HG03378 (cell line): Measurements from ENCODE around the gene IL6.
A peak's percentile ranks its signal among the peaks of the same experiment; 100 is the strongest.
"Not testable (repeated sequence)": the region's sequence is repeated elsewhere in the genome, so short reads cannot be mapped to it uniquely, and the experiment has no call there.

Experiments used
- ATAC-seq: cut with Tn5 transposase; IDR thresholded peaks from one replicate; pipeline ENCODE4 v1.9.1; 2021; ENCODE audit warnings: mild to moderate bottlenecking, moderate library complexity; ENCODE audit not compliant: unreplicated experiment

Gene IL6

DNA sequence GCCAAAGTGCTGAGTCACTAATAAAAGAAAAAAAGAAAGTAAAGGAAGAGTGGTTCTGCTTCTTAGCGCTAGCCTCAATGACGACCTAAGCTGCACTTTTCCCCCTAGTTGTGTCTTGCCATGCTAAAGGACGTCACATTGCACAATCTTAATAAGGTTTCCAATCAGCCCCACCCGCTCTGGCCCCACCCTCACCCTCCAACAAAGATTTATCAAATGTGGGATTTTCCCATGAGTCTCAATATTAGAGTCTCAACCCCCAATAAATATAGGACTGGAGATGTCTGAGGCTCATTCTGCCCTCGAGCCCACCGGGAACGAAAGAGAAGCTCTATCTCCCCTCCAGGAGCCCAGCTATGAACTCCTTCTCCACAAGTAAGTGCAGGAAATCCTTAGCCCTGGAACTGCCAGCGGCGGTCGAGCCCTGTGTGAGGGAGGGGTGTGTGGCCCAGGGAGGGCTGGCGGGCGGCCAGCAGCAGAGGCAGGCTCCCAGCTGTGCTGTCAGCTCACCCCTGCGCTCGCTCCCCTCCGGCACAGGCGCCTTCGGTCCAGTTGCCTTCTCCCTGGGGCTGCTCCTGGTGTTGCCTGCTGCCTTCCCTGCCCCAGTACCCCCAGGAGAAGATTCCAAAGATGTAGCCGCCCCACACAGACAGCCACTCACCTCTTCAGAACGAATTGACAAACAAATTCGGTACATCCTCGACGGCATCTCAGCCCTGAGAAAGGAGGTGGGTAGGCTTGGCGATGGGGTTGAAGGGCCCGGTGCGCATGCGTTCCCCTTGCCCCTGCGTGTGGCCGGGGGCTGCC is at the start of gene IL6:
Gene IL6, plus strand, starts transcription at position 294 of the 807 bp plus-strand sequence. Its CDS starts 63 bp downstream, at position 357.
- no peak for ATAC-seq

DNA sequence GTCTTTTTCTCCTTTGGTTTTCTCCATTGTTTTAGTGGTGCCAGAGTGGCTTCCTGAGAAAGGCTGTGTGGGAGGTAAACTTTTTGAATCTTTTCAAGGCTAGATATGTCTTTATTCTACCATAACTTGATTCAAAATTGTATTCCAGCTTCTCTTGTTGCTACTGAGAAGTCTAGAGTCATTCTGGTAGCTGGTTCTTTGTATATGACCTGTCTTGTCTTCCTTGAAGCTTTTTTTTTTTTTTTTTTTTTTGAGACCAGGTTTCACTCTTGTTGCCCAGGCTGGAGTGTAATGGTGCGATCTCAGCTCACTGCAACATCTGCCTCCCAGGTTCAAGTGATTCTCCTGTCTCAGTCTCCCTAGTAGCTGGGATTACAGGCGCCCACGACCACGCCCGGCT is 49.7 kb upstream of the IL6 start:
- ATAC-seq: not testable (repeated sequence)

DNA sequence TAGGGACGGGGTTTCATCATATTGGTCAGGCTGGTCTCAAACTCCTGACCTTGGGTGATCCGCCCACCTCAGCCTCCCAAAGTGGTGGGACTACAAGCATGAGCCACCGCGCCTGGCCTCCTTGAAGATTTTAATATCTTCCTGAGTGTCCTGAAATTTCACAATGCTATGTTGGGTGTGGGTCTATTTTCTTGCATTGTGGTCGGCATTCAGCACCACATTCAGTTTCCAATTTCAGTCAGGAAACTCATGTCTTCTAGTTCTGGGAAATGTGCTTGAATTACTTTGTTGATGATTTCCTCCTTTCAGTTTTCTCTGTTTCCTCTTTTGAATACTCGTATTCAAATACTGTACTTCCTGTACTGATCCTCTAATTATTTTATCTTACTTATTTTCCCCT is 49.3 kb upstream of the IL6 start:
- ATAC-seq: no peak

DNA sequence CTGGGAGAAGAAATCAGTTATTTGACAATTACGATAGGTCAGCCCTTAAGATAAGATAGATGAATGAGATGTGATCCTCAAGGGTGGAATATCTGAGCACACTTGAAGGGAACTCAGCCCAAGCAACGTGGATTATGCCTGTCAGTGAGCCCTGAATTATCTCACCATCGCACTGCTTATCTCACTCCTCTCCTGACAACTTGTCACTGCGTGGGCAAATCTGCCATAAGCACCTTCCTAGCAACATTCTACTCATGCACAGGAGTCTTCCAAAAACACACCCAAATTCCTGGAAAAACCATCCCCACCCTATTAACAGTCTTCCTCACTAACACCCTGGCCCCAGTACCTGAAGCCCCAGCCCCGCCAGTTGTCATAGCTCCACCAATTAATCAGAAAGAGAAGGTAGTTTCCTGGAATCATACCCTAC is 46.5 kb upstream of the IL6 start:
- no peak for ATAC-seq

DNA sequence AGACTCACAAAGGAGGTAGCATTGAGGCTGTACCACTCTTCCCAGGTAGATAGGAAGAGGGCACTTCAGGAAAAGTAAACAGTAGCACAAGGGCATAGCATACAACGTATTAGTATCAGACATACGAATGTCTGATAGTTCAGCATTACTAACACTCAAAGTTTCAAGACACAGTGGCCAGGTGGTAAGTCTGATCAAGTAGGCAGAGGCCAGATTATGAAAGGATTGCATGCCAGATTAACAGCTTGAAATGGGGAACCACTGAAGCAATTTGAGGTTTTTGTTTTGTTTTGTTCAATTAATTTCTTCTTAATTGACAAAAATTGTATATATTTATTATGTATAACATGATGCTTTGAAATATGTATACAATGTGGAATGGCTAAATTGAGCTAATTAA is 45.7 kb upstream of the IL6 start:
- no peak for ATAC-seq

DNA sequence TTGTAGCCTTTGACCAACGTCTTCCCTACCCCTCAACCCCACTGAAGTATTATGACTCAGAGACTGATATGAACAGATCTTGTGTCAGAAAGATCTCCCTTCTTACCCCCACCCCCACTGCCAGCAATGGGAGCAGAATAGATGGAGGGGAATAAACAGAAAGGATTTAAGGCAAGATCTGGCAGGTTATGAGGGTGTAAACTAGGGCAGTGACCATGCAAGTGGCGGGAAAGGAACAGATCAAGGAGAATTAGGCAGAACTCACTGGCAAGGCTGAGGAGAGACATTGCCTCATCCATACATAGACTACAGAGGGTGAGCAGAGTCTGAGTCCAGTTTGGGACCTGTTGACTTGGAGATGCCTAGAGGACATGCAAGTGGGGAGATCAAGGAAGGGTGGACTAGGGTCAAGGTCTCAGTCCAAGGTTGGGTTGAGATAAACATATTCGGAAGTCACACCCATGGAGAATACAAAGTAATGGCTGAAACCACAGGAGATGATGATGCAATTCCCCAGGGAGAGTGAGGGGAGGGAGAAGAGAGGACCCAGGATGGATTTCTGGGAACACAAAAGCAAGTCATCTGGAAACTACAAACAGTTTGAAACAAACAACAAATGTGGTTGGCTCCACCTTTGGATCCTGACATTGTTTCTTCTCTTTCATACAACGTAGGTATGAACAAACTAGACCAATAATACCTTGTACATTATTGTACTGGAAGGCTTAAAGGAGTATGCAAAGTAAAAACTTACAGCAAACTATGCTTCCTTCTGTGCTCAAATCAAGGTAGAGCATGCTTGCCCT is 44.9 kb upstream of the IL6 start:
- ATAC-seq: no peak

DNA sequence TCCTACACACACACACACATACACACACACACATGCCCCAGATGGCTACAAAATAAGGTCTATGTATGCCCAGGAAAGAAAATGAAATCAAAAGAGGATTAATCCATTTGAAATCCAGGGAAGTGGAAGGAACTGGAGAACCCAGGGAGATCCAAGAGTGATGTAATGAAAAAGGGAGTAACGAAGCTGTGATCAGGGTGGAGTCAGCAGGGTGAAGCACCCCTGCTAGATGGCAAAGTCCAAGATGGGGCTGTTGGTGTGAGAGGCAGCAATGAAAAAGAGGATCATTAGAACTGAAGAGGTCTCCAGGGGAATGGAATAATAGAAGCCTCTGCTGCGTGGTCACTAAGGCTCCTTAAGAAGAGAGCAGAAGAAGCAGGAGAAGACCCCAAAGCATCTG is 43.6 kb upstream of the IL6 start:
- ATAC-seq: no peak

DNA sequence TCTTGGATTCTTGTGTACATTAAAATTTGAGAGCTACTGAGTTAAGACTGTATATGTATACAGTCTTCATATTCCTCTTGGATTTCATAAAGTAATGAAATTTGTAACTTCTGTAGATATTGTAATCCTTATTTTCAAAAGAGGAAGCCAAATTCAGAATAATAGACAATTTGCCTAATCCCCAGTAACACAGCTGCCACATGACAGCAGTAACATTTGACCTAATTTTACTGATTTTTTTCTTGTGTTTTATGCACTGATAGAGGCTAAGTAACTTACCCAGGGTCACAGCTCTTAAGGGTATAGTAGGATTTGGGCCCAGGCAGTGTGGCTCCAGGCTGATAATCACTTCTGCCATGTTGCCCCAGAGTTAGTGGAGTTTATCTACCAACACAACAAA is 40.4 kb upstream of the IL6 start:
- no peak for ATAC-seq

DNA sequence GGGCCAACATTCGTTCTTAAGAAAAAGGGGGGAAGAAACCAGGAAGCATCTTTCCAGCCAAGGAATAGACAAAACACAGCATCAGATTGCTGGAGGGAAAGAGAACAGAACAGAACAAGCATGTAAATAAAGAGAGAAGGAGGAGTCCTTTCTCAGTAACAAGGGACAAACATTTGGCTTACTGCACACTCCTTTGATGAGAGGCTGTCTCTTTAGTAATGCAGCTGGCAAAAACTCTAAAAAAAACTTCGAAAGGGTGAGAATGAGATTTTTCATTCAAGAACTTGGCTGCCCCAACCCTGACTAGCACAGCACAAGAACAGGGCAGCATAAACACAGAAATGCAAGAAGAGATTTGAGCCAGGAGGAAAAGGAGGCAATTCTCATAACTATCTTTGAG is 38.9 kb upstream of the IL6 start:
- no peak for ATAC-seq

DNA sequence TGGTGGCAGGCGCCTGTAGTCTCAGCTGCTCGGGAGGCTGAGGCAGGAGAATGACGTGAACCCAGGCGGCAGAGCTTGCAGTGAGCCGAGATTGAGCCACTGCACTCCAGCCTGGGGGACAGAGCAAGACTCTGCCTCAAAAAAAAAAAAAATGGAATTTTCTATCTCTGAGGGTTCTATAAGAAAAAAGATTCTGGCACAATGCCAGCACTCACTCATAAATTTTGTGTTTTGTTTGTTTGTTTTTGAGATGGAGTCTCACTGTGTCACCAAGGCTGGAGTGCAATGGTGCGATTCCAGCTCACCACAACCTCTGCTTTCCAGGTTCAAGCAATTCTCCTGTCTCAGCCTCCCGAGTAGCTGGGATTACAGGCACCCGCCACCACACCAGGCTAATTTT is 38.1 kb upstream of the IL6 start:
- not testable (repeated sequence) for ATAC-seq

DNA sequence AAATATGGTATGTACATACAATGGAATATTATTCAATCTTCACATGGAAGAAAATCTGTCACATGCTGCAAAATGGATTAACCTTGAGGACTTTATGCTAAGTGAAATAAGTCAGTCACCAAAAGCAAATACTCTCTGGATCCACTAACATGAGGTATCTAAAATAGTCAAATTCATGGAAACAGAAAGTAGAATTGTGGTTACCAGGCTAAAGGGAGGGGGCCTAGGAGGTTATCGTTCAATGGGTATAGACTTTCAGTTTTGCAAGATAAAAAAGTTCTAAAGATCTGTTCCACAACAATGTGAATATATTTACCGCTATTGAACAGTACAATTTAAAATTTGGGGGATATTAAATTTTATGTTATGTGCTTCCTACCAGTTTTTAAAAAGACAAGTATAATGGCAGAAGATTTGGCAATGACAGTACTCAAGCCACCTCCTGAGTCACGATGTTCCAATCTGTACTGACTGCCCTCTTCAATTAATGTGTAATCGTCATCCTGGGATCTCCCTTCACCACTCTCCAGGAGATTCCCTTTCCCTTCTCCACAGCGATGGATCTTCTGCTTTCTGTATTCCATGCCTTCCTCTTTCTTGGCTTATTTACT is 32.3 kb upstream of the IL6 start:
- peak; percentile 50 for ATAC-seq

DNA sequence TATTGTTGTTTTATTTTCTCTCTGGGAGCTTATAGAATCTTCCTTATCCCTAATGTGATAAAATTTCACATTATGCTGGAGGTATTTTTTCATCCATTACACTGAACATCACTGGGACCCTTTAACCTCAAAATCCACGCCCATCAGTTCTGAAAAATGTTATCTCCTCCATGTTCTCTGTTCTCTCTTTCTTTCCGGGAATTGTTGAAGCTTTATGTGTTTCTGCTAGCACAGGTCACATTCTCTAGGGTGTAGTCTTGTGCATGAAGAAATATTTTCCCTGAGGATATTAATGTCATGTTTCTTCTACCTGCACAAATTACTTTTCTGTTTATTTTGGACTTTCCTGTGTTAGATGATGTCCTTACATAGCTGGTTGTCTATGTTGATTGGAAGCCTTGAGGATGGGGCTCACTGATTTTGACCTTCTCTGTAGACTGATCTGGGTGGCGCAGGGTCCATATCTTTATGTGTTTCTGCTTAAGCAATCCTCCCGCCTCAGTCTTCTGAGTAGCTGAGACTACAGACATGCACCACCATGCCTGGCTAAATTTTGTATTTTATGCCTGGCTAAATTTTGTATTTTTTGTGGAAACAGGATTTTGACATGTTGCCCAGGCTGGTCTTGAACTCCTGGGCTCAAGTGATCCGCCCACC is 31.4 kb upstream of the IL6 start:
- no peak for ATAC-seq

DNA sequence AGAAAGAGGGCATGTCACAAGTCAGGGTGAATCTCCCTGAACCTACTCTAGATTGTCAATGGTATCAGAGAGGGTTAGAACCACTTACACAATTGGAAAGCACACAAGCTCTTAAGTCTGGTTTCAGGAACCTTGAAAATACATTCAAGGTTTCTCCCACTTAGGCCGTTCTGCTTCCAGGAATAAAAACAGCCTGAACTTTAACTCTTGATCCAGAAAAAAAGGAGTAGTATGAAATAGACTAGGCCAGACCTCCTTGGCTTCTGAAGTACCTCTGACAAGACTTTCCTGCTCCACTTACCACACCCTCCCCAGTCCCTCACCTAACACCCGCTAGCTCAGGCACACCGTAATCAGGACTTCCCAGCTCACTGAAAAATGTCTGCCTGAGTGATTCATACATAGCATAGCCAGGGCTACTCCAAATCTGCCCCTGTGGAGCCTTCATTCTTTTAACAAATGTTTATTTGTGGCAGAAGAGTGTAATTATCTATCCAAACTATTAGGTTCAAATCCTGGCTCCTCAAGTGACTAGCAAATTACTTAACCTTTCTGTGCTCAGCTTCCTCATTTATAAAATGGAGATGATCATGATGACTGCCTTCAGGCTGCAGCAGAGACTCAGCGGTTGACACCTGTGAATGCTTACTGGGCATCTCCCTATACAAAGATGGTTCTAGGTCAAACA is 30.3 kb upstream of the IL6 start:
- ATAC-seq: no peak

DNA sequence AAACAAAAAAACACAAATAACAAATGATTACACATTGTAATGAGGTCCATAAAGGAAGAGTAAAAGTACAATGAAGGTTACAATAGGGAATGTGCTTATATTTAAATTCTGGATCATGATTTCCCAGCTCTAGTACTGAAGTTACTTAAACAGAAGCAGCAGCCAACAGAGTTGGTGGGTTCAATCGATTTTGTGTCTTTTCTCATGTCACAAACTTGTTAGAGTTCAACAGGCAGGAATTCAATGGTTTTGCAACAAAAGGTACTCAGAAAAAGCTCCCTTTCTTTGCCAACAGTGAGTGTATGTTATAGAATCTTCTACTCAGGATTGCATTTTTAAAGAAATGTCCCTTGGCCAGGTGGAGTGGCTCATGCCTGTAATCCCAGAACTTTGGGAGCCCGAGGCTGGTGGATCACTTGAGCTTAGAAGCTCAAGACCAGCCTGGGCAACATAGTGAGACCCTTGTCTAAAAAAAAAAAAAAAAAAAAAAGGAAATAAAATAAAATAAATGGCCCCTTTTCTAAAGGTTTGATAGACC is 29.6 kb upstream of the IL6 start:
- no peak for ATAC-seq

DNA sequence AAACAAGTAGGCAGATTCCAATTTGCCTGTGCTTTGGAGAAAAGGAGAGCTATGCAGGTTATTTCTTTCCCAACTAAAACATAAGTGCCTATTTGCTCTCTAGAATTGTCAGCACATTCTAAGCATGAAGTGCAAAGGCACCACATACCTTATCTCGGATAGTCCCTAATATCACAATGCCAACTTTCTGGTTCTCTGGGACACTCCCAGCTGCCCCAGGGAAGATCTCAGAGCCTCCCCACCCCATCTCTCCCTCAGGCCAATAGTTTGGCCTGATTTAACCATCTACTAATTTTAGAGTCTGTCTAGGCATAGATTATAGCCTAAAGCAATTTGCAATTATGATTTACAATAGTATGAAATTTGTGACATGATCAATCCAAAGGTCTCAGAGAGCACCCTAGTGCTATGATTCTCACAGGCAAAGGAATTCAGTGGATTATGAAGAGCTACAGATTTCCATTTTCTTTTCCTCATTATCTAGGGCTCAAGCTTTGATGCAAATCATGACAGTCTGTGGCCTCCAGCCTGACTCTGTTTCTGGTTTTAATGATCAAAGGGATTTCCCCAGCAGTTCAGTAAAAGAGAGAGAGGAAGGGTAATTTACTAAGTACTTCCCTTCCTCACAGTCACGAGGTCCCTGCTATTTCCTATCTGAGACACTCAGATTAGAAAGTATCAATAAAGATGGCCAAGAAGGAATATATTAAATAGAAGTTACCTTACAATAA is 29.0 kb upstream of the IL6 start:
- peak; percentile 81 for ATAC-seq

DNA sequence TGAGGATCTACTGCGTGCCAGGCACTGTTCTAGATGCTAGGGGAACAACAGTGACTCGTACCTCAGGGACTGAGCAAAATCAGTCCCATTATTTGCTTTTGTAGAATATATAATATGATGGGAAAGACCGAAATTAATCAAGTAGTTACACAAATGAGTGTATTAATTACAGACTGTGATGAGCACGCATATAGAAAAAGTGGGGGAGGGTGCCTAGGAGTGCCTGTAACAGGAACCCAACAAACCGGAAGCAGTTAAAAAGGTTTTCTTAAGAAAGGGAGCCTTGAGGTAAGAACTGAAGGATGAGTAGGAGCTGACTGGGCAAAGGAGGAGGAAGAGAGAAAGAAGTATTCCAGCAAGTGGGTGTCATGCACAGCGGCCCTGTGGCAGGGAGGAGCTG is 28.2 kb upstream of the IL6 start:
- no peak for ATAC-seq

DNA sequence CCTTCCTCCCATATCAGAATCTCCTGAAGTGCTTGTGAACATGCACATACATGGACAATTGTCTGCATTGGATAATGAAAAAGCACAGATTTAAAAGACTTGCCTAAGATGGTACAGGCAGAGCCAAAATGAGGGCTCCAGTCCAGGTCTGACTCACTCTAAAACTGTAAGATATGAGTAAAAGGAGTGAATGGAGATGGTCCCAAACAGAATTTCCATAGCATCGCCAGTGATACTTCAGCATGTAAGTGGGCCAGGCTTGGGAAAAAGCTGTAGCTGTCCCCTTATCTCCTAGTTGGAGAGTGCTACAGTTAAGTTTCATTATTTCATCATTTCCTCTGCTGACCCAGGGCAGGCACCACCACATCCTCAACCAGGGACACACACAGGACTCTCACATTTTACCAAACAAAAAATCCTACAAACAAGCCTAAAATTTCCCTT is 26.4 kb upstream of the IL6 start:
- ATAC-seq: no peak

DNA sequence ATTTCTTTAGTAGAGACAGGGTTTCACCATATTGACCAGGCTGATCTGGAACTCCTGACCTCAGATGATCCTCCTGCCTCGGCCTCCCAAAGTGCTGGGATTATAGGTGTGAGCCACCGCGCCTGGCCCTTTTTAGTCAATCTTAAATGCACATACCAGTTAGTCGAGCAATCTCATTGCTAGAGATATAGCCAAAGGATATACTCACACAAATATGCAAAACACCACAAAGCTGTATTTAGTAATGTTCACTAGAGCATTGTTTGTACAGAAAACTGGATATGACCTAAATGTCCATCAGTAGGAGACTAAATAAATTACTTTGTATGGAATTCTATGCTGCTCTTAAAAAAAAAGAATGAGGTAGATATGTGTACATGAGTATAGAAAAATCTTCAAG is 24.5 kb upstream of the IL6 start:
- no peak for ATAC-seq

DNA sequence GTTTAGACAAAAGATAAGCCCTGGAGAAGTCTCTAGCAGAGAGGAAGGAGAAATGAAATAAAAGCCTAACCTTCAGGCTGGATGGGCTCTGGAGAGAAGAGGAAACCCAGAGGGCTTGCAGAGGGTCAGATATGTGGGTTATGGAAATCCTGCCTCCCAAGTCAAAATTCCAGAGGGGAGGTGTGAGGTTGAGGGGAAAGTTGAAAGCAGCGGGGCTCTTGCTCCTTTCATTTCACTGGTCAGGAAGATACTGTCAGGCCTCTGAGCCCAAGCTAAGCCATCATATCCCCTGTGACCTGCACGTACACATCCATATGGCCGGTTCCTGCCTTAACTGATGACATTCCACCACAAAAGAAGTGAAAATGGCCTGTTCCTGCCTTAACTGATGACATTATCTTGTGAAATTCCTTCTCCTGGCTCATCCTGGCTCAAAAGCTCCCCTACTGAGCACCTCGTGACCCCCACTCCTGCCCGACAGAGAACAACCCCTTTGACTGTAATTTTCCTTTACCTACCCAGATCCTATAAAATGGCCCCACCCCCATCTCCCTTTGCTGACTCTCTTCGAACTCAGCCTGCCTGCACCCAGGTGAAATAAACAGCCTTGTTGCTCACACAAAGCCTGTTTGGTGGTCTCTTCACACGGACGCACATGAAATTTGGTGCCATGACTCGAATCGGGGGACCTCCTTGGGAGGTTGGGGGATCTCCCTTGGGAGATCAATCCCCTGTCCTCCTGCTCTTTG is 23.7 kb upstream of the IL6 start:
- ATAC-seq: not testable (repeated sequence)
